ENCODE data around the gene RBM4B. TPM values are rescaled to one million over a fixed set of nuclear protein-coding genes. Genes with fewer than 3 reads are reported as not detected.

Gene RBM4B
- total RNA-seq, 1 donor from 2014 or later: 21.9 TPM

DNA sequence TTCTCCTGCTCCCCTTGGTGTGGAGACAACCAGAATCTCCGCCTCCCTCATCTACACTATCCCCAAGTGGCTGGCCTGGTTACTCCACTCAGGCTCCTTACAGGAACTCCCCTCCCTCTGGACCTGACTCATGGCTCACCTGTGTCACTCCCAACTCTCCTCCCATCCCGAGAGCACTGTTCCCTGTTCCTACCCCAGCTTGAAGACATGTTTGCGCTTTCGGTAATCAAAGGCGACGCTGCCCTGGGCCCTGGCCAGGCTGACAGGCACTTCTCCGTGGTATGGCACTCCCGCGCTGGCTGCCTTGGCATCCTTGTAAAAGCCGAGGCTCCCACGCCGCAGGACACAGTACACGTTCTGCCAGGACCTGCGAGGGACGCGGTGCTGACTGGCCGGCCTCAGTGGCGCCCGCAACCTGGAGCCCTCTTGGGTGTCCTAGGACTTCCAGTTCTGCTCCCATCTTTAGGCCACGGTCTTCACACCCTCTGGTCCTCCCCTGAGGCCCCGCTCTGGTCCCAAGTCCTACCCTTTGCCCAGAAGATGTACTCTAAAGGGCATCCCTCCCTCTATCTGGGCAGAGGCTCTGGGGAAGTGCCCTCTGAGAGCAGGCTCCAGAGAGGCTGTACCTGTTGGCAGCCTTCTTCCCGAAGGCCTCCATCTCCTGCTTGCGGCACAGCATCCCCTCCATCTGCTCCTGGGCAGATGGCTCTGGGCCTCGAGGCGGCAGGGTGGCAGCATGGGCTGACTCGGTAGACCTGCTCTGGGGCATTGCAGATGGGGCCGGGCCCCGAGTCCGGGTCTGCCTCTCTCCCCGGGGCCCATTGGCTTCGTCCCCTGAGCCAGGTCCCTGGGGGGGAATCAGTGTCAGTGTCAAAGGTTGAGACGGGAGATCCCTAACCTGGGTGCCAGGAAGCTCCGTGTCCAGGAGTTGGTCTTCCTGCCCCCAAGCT lies 9.4 kb upstream of the RBM4B start:
- DNase-seq (ENCODE audit: low spot score): no peak

DNA sequence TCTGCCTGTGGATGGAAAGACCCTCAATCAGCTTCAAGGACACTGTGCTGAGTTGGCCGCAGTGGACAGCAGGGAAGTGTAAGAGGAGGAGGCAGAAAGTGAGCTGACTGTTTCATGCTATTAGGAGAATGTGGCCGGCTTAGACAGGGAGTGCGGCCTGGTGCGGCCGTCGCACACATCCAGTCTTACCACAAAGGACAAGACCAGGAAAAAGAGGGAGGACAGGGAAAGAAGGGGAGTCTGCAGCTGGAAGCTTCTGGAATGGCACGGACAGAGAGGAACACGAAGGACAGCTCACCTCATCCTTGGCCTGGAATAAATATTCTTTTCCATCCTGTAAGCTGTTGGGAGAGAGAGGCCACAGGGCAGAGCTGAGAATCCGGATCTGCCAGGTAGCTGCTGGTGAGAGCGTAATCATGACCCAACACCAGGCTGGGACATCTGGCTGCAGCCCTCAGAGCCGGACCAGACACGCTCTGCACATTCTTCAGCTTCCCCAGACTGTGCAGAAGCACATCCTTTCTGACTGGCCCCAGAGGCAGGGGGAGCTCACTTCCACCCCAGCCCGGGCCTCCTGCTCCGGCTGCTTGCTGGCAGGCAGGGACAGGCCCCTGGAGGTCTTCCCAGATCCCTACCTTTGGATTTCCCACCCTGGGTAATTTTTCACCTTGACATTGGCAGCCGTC lies 8.6 kb upstream of the RBM4B start:
- no peak for DNase-seq (ENCODE audit: low spot score)

DNA sequence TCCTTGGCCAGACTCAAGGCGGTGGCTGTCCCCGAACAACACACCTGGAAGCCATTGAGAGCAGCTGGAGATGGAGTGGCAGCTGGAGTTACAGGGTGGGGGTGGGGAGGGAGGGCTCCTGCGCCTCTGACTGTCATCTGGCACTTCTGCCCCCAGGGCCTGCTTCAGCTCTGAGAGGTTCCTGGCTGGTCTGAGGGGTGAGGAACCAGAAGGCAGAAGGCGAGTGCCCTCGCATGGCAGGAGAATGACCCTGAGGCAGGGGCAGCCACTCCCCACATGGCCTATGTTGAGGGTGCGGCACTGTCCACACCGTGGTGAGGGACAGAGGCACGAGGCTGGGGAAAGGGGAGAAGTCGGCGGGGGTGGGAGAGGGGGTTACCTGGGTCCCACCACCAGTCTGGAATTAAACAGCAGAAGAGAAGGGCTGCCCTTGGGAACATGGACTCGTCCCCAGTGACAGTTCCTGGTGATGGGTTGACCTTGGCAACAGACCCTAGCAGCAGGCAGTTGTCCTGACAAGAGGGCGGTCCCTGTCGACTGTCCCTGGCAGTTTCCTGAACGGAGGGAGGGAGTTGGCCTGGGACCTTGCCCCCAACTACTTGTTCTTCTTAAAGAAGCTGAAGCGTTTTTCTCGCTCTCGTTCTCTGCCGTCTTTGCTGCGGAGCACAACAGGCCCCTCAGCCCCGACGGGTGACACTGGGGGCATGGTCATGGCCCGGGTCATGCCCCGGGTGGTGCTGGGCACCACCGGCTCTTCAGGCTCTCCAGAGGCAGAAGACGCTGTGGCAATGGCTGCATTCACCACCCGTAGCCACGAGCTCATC lies 7.8 kb upstream of the RBM4B start:
- DNase-seq (ENCODE audit: low spot score): no peak

DNA sequence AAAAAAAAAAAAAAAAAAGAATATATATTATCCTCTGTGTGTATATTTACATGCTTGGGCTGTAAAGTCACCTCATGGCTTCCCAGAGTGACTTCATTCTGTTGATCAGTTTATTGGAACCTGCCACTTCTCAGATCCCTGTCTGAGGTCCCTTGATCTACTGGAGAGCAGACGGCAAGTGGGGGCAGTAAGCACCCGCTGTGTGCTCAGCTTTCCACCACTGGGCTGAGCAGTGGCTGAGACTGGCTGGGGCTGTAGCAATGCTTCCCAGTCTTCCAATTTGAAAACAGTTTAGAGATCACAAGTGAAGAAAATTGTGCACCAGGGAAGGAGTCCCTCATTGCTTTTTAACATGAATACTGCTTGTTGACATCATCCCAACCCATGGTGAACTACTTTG lies 6.9 kb upstream of the RBM4B start:
- no peak for DNase-seq (ENCODE audit: low spot score)

DNA sequence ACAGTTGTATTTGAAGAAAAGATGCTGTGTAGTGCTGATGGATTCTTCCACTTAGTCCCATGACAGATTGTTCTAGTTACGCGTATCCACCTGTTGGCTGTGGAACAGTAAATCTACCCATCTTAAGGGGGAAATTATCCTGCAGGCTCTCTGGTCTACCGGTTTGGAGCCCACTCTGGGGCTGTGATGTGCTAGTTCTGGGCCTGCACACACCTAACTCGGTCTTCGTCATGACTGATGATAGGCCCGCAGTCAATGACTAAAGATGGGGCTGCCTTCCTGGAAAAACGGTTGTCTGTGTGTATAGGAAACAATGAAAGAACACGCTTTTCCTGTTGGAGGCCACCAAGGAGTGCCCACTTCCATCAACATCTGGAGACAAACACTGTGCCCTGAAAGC lies 6.2 kb upstream of the RBM4B start:
- DNase-seq (ENCODE audit: low spot score): no peak

DNA sequence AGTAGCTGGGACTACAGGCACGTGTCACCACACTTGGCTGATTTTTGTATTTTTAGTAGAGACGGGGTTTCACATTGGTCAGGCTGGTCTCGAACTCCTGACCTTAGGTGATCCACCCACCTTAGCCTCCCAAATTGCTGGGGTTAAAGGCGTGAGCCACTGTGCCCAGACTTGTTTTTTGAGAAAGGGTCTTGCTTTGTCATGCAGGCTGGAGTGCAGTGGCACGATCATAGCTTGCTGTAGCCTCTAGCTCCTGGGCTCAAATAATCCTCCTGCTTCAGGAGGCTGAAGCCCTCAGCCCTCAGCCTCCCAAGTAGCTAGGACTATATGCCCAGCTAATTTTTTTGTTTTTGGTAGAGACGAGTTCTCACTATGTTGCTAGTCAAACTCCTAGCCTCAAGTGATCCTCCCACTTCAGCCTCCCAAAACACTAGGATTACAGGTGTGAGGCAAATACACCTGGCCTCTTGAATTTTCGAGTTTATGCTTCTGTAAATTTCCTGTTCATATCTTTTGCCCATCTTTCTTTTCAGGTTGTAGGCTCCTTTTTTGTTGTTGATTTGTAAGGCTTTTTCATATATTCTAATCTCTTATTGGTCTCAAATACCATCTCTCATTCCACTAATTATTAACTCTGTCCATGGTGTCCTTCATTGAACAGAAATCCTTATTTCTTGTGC lies 3.4 kb upstream of the RBM4B start:
- DNase-seq (ENCODE audit: low spot score): no peak

DNA sequence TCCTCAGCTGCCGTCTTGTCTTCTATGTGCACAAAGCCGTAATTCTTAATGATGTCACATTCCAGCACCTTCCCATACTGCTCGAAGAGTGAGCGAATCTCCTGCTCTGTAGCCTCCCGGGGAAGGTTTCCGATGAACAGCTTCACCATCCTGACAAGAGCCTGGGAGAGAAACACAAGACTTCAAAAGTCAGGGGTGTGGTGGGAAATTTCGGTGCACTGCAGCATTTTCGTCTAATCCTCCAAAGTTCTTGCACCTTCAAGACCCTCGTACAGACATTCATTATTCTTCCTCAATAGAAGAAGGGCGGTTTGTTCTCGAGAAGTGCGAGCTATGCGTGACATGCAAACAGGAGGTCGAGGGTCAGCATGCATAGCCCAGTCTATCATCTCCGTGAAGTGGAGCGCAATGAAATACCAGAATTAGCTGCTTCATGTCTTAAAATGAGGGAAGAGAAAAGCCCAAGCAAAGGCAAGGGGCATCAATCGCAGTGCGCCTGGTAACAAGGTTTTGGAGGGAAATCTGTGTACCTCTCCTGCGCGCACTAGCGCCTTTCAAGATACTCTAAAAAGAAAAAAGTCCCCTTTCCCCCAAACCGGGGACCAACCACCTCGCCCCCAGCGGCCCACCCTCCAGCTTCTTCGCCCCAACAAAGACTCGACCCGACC lies 622 bp downstream of the RBM4B start:
- DNase-seq (ENCODE audit: low spot score): no peak

DNA sequence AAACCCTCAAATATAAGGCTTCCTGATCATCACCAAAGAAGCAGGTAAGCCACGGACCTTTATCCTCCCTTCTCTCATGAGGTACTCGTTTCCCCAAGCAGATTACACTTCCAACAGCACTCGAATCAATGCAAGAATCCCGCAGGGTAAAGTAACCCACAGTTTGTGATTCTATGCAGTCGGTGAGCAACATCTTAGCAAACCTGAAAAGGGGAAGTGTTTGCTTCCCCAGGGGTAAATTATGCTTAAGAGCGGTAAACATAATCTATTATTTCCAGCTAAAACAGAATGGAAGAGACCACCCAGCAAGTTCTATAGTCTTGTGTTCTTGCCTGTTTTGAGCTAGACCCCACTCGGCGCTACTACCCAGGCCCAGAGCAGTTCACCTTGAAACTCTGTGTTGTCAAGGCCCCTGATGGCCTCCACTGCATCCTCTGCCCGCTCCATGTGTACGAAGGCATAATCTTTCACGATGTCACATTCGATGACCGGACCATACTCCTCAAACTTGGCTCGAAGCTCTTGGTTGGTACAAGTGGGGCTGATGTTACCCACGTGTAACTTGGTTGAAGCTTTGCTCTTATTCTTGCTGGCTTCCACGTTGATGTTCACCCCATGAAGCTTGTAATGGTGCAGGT lies 1.3 kb downstream of the RBM4B start:
- no peak for DNase-seq (ENCODE audit: low spot score)

DNA sequence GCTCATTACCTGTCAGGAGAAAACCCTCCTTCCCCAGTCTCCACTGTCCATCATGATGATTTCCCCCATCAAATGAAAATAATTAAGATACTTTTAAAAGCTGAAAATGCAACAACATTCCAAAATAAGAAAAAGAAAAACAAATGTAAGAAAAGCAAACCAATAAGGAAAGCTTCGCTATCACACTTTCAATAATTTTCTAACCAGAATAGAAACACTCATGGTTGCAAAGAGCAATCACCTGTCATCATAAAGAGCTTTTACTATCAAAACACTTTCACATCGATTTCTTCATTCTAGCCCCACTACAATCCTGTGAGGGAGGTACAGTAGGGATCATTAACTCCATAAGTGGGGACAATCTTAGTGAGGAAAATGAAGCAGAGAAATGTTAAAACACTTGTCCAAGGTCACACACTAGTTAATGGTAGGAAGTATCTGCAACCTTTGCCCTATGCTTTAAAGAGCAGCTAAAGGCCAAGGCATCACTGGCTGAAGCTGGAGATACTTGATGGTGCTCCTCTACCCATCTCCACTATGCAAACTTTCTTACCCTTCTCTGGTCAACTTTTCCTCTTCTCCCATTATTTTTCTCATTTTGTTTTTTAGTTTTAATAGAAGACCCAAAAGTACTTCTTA lies 2.6 kb downstream of the RBM4B start:
- DNase-seq (ENCODE audit: low spot score): no peak

DNA sequence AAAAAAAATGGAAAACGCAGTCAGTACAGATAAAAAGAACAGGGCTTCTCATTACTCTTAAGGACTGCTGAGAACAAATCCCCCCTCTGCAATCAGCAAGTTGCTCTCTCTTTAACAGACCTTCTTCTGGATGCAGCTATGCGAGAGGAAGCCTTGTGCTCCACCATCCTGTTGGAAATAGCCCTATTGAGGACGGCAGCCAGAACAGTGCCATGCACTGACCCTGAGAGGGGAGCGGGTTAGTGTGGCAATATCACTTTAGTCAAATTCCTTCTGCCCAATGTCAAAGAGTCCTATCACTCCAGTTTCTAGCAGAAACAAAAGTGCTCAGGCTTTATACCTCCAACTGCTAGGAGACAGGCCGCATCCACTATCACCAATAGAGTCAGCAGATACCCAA lies 6.9 kb downstream of the RBM4B start:
- no peak for DNase-seq (ENCODE audit: low spot score)

DNA sequence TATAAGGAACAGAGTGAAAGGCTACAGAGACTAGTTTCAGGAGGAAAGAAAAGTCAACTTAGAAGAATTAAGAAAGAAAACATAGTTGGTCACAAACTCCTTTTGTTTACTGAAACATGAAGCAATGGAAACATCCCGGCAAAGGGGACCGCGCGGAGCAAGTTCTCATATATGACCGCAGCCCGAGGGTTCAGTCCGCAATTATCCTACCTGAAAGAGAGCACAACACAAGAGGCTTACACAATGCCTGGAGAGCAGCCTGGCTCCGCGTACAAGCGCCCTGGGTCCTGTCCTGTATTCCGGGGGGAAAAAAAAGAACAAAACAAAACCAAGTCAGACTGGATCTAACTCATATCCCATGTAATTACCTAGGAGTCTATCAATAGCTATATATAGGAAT lies 12.3 kb downstream of the RBM4B start:
- no peak for DNase-seq (ENCODE audit: low spot score)

DNA sequence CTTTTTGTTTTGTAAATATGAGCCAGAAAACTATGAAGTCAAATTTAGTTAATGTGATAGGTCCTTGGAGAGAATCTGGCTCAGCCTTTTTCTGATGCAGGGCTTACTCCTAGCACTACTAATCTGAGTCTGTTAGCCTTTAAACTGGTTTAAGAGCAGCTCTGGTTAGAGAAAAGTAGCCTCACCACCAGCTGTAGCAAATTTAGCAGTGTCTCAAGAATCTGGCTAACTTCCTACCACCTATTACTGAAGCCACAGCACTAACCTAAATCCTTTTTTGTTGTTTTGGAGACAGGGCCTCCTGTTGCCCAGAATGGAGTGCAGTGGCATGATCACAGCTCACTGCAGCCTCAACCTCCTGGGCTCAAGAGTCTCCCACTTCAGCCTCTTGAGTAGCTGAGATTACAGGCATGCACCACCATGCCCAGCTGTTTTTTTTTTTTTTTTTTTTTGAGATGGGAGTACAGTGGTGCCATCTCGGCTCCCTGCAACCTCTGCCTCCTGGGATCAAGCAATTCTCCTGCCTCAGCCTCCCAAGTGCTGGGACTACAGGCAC lies 13.9 kb downstream of the RBM4B start:
- DNase-seq (ENCODE audit: low spot score): no peak

DNA sequence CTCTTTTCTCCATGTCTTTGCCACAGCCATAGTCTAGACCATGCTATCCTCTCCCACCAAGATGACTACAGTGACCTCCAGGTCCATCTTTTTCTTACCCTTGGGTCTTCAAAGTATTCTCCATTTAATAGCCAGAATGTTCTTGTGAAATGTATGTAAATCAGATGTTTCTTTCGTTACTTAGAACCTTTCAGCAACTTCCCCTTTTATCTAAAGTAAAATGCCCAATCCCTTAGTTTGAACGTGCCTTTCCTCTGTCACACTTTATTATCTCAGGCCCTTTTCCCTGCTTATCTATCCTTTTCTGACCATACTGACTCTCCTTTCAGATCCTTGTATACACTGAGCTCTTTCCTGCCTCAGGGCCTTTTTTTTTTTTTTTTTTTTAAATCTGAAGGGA lies 17.9 kb downstream of the RBM4B start:
- DNase-seq (ENCODE audit: low spot score): no peak

DNA sequence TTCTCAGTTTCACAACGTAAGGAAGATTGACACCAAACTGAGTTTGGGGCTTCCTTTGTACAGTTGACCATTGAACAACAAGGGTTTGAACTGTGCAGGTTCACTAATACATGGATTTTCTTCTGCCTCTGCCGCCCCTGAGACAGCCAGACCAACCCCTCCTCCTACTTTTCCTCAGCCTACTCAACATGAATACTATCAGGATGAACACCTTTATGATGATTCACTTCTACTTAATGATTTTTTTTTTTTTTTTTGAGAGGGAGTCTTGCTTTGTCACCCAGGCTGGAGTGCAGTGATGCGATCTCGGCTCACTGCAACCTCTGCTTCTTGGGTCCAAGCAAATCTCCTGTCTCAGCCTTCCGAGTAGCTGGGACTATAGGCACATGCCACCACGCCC lies 24.6 kb downstream of the RBM4B start:
- DNase-seq (ENCODE audit: low spot score): no peak

DNA sequence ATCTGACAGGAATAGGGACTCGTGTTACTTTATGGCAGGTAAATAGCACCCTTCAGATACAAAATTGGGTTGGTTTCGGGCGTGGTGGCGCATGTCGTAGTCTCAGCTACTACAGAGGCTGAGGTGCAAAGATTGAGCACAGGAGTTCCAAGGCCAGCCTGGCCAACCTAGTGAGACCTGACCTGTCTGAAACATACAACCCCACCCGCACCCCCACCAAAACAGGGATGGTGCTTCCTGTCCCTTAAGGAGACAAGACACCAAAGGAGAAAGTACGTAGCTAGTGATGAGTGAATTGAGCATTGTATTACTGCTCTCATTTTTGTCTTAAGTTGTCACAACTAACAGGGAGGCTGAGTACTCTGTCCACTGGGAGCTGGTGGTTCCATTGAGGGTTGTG lies 25.0 kb downstream of the RBM4B start:
- no peak for DNase-seq (ENCODE audit: low spot score)

DNA sequence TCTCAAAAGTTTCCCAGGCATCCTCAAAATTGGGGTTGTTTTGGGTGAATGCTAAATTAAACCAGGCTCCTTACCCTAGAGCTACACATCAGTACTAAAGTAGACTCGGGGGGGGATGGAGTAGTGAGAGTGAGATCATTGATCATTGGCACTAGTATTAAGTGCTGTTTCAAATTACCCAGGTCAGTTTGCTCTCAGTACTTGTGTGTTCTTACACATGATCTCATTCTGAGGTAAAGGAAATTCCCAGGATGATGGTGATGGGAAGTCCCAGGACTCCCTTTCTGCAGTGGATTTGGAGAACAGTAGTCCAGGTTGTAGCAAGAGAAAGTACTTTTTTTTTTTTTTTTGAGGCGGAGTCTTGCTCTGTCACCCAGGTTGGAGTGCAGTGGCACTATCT lies 26.7 kb downstream of the RBM4B start:
- DNase-seq (ENCODE audit: low spot score): no peak

DNA sequence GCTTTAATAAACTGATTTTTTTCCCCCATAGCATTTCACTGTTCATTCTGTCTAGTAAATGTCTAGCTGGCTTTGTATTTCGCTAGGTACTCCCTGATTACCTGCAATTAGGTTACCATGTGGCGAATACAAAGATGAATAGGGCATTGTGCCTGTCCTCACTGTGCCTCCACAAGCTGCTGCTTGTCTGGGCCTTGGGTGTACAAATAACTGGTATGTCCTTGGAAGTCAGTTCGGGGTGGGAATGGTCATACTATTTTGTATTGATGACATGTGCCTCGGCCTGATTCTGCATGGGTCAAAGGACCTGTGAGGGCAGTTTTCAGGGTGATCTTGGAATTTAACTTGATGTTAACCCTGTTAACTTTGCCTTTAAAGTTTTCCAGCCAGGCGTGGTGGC lies 27.8 kb downstream of the RBM4B start:
- DNase-seq (ENCODE audit: low spot score): no peak

DNA sequence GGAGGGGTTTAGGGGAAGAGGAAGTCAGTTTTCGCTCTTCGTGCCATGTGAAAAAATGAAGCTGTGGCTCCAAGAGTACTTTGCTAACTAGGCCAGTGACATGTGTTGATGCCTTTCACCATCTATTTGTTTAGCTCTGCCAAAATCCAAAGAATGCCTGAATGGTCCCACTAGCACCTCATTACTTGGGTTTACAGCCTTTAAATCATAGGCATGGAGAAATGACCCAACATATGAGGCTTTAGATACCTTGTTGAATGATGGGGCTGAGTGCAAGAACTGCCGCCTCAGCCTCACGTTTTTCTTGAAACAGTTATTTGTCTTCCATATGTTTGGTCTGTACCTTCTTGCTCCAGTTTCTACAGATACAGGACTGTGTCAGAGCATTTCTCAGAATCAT lies 30.9 kb downstream of the RBM4B start:
- no peak for DNase-seq (ENCODE audit: low spot score)

DNA sequence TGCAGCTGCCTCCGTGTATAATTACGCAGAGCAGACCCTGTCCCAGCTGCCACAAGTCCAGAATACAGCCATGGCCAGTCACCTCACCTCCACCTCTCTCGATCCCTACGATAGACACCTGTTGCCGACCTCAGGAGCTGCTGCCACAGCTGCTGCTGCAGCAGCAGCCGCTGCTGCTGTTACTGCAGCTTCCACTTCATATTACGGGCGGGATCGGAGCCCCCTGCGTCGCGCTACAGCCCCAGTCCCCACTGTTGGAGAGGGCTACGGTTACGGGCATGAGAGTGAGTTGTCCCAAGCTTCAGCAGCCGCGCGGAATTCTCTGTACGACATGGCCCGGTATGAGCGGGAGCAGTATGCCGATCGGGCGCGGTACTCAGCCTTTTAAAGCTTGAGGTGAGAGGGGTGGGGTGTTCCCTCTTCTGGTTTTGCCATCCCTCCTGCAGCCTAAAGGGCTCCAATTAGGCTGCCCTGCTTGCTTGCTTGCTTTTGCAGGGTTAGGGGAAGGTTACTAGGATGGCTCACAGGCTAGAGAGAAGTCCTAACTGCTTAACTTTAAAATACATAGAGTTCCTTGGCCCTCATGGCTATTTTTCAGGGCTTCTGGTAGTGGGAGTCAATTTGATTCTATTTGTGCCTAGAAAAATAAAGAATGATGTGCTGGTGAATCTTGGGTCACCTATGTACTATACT lies 33.8 kb downstream of the RBM4B start:
- no peak for DNase-seq (ENCODE audit: low spot score)

Data from mucosa of gallbladder (tissue), 1 donor.